ENCODE measurements around the gene MEF2D. TPM values are rescaled to one million over a fixed set of nuclear protein-coding genes. Genes with fewer than 3 reads are reported as not detected.

Gene MEF2D
- total RNA-seq, 1 experiment from 2014 or later, result 7.3 TPM

GRCh38 chr1:156461109-156461508 lies 39.5 kb downstream of the MEF2D start:
- in situ Hi-C loops (cut with HindIII; ENCODE audit: low sequenced_read_pairs), result no loop called here
- DNase-seq (ENCODE audit: low spot score), result no peak

DNA sequence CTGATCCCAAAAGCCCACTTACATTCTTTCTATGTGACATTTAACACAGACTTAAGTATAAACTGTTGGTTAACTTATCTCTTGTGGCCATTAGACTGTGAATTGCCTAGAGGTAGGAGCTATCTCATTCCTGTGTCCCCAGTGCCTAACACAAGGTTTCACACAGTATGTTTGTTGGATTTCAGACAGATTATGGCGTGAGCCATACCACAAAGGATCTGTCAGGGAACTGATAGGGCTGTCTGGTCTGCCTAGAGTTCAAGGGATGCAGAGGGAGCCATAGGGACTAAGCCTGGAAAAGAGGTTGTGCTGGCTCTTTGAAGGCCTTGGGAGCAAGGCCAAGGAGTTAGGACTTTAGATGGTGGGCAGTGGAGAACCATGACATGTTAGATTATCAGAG lies 40.0 kb downstream of the MEF2D start:
- no peak for DNase-seq (ENCODE audit: low spot score)
- in situ Hi-C loops (cut with HindIII; ENCODE audit: low sequenced_read_pairs), result no loop called here

DNA sequence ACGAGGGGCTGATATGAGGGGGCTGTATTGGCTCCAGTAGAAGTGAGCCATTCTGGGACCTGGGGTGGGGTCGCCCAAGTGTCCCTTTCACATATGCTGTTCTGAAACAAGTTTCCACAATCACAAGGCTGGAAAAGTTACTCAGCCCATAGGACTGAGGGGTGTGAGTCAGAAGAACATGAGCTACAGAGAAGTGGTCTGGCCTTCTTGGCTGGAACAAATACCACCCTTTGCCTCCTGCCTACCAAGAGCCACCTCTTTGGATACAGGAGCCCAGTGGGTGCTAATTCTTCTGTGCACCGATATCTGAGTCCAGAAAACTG lies 42.4 kb downstream of the MEF2D start:
- in situ Hi-C loops (cut with HindIII; ENCODE audit: low sequenced_read_pairs), result no loop called here
- no peak for DNase-seq (ENCODE audit: low spot score)

GRCh38 chr1:156456625-156457465 lies 43.7 kb downstream of the MEF2D start:
- in situ Hi-C loops (cut with HindIII; ENCODE audit: low sequenced_read_pairs), result no loop called here
- DNase-seq (ENCODE audit: low spot score), result peak; percentile 99

DNA sequence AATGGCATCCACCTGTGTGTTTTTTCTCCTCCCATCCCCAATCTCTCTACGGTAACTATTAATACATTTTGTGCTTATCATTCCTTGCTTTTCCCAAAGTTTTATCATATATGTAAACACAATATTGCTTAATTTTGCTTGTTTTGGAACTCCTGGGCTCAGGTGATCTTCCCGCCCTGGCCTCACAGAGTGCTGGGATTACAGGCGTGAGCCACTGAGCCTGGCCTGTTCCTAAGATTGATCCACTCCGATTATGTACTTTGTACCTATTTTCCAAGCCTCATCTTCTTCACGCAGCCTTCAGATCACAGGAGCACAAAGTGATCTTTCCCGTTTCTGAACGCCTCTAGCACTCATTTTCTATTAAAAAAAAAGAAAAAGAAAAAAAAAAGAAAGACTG lies 45.2 kb downstream of the MEF2D start:
- no peak for DNase-seq (ENCODE audit: low spot score)
- in situ Hi-C loops (cut with HindIII; ENCODE audit: low sequenced_read_pairs), result no loop called here

DNA sequence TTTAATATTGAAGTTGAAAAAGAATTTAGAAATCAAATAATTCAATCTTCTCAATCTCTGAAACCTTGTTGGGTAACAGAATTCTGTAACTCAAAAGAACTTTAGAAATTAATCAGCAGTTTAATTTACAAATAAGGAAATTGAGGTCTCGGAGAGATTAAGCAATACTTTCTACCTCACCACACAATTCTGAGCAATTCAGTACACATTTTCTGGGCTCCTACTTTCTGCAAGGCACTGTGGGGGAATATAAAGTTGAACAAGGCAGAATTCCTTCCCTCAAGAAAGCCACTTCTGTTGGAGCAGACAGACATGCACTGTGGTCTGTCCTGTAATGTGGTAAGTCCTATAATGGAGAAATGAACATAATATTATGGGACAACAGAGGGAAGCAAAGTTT lies 47.7 kb downstream of the MEF2D start:
- in situ Hi-C loops (cut with HindIII; ENCODE audit: low sequenced_read_pairs), result no loop called here
- no peak for DNase-seq (ENCODE audit: low spot score)

GRCh38 chr1:156451505-156452160 lies 48.9 kb downstream of the MEF2D start:
- in situ Hi-C loops (cut with HindIII; ENCODE audit: low sequenced_read_pairs), result no loop called here
- DNase-seq (ENCODE audit: low spot score), result no peak

- DNase-seq (ENCODE audit: low spot score), result no peak
- in situ Hi-C loops (cut with HindIII; ENCODE audit: low sequenced_read_pairs), result no loop called here
Observed at GRCh38 chr1:156448134-156448967, 52.2 kb downstream of the MEF2D start.

DNA sequence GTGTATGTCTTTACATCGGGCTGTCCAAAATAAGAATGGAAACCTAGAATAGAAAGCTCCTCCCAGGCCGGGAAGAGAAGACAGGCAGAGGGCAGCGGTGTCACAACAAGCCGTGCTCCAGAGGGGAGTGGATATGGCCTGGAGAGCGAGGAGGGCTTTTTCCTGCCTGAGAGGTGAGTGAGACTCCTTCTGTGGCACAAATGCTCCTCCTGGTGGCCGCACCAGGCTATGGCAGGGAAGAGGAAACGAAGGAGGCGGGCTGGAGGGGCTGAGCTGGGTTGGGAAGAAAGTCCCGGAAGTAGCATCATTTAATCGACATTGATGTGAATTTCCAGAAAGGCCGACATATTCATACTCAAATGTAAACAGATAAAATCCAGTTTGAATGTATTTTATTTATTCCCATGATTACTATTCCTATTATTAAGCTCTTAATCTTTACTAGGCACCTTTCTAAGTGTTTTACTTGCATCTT lies 54.7 kb downstream of the MEF2D start:
- in situ Hi-C loops (cut with HindIII; ENCODE audit: low sequenced_read_pairs), result no loop called here
- peak; percentile 92 for DNase-seq (ENCODE audit: low spot score)

GRCh38 chr1:156444407-156445001 lies 56.1 kb downstream of the MEF2D start:
- peak; percentile 68 for DNase-seq (ENCODE audit: low spot score)
- in situ Hi-C loops (cut with HindIII; ENCODE audit: low sequenced_read_pairs), result no loop called here

GRCh38 chr1:156443286-156443685 lies 57.3 kb downstream of the MEF2D start:
- no peak for DNase-seq (ENCODE audit: low spot score)
- in situ Hi-C loops (cut with HindIII; ENCODE audit: low sequenced_read_pairs), result no loop called here

- in situ Hi-C loops (cut with HindIII; ENCODE audit: low sequenced_read_pairs), result no loop called here
- no peak for DNase-seq (ENCODE audit: low spot score)
Observed at GRCh38 chr1:156440654-156441437, 59.7 kb downstream of the MEF2D start.

- in situ Hi-C loops (cut with HindIII; ENCODE audit: low sequenced_read_pairs), result no loop called here
- DNase-seq (ENCODE audit: low spot score), result no peak
Observed at GRCh38 chr1:156439777-156440183, 60.8 kb downstream of the MEF2D start.

- in situ Hi-C loops (cut with HindIII; ENCODE audit: low sequenced_read_pairs), result no loop called here
- DNase-seq (ENCODE audit: low spot score), result no peak
Observed at GRCh38 chr1:156439036-156439776, 61.4 kb downstream of the MEF2D start.

DNA sequence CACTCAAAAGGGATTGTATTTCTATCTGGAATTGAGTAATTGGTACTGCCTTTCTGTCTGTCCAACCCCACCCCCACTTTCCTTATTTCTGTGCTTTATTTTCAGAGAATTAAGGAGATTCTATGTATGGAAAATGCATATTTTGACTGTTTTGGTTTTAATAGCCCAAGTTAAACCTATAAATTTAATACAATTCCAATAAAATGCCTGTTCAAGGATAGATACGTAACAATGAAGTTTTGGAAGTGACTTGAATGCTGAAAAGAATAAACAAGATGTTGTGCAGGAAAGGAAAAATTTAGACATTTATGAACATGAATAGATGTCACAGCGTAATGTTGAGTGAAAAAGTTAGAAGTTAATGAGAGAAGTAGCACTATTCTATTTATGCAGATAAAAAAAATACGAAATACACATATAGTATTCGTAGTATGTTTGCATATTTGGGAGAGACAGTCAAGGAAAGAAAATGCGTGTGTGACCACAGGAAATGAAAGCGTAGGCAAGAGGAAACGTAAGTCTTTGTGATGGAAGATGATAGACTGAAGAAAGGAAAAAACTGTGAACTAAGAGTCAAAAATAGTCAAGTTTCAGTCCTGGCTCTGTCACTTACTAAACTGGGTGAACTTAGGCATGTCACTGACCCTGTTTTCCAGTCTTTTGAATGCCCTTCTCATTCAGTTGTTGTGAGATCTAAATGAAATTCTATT lies 62.1 kb downstream of the MEF2D start:
- in situ Hi-C loops (cut with HindIII; ENCODE audit: low sequenced_read_pairs), result no loop called here
- DNase-seq (ENCODE audit: low spot score), result no peak

GRCh38 chr1:156437037-156437867 lies 63.3 kb downstream of the MEF2D start:
- no peak for DNase-seq (ENCODE audit: low spot score)
- in situ Hi-C loops (cut with HindIII; ENCODE audit: low sequenced_read_pairs), result no loop called here
